Muscle of arm (tissue), 12 donors: ENCODE results near the gene JMJD4. TPM values are rescaled to one million over a fixed set of nuclear protein-coding genes. Genes with fewer than 3 reads are reported as not detected.

Source experiments
- DNase-seq: peaks from one replicate; pipeline ENCODE4 v3.0.0-alpha.2; 2013
- polyA plus RNA-seq, 12 donors: library from polyadenylated mRNA; unstranded; fragments of 120-200 nt; gene quantifications; one replicate each; pipeline ENCODE4 v1.2.1, GENCODE V29; 2013; ENCODE audit not compliant: insufficient read length in 12 of 12

JMJD4 gene
- polyA plus RNA-seq, 12 donors, result 13.6 to 20.0 (median 15.2) TPM; not detected in 1

GRCh38 chr1:227769936-227770494 lies 34.9 kb upstream of the JMJD4 start:
- no peak for DNase-seq

GRCh38 chr1:227769047-227769935 lies 34.2 kb upstream of the JMJD4 start:
- DNase-seq, result no peak

GRCh38 chr1:227768640-227769039 lies 33.5 kb upstream of the JMJD4 start:
- DNase-seq, result no peak

DNA sequence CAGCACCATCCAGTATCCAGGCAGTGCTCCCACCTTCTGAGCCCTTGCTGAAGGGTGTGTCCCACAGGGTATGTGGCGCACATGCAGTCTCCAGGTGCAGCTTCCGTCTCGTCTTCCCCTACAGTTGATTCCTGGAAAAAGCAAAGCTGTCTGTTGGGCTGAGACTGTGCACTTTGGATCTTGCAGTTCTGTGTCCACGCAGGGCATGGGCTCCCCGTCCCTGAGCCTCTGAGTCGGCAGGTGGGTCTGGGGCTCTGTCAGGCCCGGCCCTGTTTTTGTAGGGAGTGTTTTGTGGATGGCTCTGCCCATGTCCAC lies 33.0 kb upstream of the JMJD4 start:
- DNase-seq, result no peak

GRCh38 chr1:227767401-227768124 lies 32.5 kb upstream of the JMJD4 start:
- no peak for DNase-seq

DNA sequence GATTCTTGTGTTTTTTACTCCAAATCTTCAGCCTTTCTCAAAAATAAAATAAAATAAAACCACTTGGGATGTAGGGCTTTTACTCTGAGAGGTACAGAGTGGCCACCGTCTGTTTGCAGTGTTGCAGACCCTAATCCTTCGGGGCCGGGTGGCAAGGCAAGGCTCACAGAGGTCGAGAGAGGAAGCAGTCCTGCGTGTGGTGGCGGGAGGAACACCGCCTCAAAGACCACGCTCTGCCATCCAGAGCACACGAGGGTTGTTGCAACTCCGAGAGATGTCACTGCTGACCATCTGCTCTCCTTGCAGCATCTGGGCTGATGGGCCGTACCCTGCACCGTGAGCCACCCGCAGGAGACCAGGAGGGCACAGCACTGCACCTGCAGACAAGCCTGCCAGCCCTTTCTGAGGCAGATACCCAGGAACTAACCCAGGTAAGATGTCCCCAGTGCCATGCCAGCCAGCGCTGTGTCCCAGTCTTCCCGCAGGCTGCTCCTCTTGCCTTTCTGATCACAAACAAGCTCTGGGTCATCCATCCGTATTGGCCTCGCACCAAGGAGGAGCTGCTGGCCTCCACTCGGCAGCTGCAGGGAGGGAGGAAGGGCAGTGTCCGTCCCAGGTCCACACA lies 31.7 kb upstream of the JMJD4 start:
- DNase-seq, result no peak

- no peak for DNase-seq
Measured at GRCh38 chr1:227766015-227766634, 31.0 kb upstream of the JMJD4 start.

DNA sequence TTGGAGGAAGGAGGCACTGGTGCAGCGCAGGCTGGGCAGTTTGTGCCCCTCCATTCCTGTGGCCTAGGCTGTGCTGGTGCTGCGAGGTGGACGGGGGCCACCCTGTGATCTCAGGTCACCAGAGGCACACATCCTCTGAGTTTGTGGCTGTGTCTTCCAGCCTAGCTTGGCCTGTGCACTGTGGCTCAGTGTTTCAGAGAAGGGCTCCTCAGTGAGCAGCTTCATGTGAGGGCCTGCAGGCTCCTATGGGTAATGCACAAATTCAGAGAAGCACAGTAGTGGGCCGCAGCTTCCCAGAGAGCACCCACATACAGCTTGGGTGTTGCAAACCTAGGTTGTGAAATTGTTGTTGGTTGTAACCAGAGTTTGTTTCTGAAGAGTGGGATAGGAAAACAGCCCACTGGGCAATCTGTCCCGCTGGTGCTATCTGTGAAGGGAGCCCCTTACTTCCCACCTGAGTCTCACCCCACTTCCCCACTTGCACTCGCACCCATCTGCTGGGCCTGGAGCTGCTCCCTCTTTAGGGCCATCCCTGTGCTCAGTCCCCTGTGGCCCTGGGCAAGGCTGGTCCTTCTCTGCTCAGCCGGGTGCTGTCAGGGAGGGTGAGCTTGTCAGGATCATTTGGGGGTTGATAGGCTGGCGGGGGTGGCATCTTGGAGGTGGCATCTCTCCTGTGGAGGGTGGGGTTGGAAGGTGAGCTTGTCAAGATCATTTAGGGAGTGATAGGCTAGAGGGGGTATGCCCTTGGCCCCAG lies 30.3 kb upstream of the JMJD4 start:
- no peak for DNase-seq

DNA sequence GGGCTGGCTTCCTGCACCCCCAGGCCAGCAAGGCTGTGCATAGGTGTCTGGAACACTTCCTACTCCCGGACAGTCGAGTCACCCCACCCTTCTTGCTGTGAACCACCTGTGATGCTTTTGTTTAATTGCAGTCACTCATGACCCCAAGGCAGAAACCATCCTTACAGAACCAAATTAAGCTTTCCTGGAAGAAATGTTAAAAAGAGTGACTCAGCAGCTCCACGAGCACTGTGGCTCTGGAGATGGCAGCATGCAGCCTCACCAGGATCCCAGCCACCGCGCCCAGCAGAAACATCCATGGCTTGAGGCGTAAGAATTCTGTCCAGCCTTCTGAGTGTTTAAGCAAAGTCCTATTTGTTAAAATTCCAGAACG lies 28.9 kb upstream of the JMJD4 start:
- no peak for DNase-seq

GRCh38 chr1:227763246-227764018 lies 28.3 kb upstream of the JMJD4 start:
- DNase-seq, result no peak

DNA sequence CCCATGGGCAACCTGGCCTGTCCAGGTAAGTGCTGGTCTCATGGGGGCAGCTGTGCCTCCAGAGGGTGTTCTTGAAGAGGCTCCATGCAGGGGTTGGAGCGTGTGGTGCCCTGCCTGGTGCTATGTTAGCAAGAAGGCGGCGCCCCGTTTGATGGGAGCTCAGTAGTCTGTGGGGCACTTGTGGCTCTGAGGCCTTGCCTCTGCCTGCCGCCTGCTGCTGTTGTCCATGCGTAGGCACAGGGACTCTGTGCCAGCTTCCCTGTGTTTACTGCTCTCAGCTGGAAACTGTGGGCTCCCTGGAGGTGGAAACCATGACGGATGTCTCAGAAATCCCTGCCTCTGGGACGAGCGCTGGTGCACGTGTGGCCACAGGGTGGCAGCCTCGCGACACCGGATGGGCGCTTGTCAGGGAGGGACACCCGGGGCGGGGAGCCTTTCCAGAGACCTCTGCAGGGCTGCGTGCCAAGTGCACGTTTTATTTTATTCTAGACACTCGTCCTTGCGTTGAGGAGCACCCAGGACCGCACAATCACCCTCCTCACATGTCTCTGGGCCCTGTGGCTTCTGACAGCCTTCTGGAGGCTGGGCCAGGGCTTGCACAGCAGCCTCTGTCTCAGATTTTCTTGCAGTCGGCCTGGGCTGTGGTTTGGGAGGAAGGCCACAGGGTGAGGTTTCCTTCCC lies 27.3 kb upstream of the JMJD4 start:
- peak; percentile 83 for DNase-seq

GRCh38 chr1:227761621-227762230 lies 26.6 kb upstream of the JMJD4 start:
- no peak for DNase-seq

DNA sequence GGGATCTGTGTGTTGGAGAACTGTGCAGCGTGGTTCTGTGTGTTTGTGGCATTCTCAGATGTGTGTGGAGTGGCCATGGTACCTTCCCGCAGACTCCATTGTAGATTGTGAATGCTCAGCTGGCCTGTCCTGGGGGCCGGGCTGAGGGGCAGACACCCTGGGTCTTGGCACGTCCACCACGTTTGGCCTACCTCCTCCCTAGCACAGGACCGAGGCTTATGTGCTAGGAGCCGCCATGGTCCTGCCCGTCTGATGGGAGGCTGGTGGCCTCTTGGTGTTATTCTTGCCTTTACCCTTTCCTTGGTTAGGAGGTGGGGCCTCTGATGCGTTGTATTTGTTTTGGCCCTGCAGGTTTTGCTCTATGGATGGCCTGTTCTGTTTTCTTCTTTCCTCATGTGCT lies 25.3 kb upstream of the JMJD4 start:
- DNase-seq, result no peak

DNA sequence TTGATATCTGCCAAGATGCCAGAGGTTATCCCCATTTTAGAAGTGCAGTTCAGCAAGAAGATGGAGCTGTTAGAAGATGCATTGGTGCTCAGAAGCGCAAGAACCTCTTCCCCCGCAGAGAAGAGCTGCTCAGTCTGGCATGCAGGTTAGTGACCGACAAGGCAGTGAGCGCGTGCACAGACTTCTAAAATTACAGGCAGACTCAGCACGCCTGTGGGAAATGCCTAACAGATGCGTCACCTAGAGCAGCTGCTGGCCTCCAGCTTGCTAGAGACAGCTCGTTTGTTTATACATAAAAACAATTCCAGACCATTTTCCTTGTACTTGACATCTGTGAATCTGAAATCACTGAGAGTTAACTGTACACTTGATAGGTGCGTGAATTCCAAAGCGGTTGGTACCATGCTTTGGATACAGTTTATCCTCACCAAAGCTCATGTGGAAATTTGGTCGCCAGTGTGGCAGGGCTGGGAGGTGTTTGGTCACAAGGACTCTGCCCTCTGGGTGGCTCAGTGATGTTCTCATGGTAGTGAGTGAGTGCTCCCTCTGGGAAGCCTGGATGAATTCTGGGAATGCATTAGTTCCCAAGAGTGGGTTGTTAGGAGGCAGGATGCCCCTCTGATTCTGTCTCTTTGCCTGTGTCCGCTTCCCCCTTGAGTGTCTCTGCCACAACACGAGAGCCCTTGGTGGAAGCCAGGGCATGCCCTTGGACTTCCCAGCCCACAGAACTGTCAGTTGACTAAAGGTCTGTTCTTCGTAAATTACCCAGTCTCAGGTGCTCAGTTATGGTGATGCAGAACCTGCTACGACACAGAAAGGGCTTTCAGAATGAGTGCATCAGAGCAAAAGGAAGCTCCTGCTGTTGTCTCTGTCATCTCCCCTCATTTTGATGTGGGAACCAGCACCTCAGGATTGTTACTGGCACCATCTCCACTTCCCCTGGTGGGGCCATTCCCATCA lies 24.5 kb upstream of the JMJD4 start:
- DNase-seq, result peak; percentile 77

GRCh38 chr1:227758366-227758765 lies 23.3 kb upstream of the JMJD4 start:
- DNase-seq, result no peak

DNA sequence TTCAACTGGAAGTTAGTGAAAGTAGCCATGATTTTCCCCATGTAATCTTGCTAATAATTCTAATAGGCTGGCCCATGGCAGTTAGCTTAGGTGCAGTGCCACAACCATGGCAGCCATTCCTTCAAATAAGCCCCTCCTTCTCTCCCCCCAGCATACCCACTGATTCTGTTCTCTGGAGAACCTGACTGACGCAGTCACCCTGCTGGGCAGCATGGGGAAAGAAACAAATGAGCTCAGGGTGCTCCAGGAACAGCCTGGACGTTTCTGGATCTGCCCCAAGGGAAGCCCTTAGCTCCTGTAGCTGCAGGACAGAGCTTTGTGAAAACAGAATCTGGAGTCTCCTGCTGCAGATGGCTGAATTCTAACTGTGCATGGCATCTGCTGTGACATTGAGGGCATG lies 22.7 kb upstream of the JMJD4 start:
- no peak for DNase-seq

- DNase-seq, result no peak
Measured at GRCh38 chr1:227756172-227756959, 21.3 kb upstream of the JMJD4 start.
